DOHH2 (cell line): ENCODE data around the gene MOB2.
"Not testable (repeated sequence)": the region's sequence is repeated elsewhere in the genome, so short reads cannot be mapped to it uniquely, and the experiment has no call there.

ENCODE experiments used
- EZH2phosphoT487 ChIP-seq: fragments of 200-600 bp; sonication (generic); IDR thresholded peaks from 2 replicates; pipeline ENCODE4 v1.6.1; 2017; ENCODE audit warnings: borderline replicate concordance, mild to moderate bottlenecking, antibody characterized with exemption, low read length, moderate library complexity, mixed read lengths
- TF ChIP-seq, protein P1 (sequence below): fragments of 200-600 bp; sonication (generic); IDR thresholded peaks from one replicate; pipeline ENCODE4 v1.5.1; 2014; ENCODE audit warnings: antibody characterized with exemption, mild to moderate bottlenecking, low read depth, low read length; ENCODE audit not compliant: poor library complexity, severe bottlenecking

GRCh38 chr11:1435479-1435819, 51.1 kb downstream of the MOB2 start:
- TF ChIP-seq, protein P1, sequence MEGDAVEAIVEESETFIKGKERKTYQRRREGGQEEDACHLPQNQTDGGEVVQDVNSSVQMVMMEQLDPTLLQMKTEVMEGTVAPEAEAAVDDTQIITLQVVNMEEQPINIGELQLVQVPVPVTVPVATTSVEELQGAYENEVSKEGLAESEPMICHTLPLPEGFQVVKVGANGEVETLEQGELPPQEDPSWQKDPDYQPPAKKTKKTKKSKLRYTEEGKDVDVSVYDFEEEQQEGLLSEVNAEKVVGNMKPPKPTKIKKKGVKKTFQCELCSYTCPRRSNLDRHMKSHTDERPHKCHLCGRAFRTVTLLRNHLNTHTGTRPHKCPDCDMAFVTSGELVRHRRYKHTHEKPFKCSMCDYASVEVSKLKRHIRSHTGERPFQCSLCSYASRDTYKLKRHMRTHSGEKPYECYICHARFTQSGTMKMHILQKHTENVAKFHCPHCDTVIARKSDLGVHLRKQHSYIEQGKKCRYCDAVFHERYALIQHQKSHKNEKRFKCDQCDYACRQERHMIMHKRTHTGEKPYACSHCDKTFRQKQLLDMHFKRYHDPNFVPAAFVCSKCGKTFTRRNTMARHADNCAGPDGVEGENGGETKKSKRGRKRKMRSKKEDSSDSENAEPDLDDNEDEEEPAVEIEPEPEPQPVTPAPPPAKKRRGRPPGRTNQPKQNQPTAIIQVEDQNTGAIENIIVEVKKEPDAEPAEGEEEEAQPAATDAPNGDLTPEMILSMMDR, result not testable (repeated sequence)
- not testable (repeated sequence) for TF ChIP-seq EZH2phosphoT487
